DMS79 (cell line): ENCODE results near the gene DMRTB1.

Source experiments
- DNase-seq: peaks from one replicate; lab custom pipeline; 2025; lab: John Stamatoyannopoulos, UW

DMRTB1 gene

DNA sequence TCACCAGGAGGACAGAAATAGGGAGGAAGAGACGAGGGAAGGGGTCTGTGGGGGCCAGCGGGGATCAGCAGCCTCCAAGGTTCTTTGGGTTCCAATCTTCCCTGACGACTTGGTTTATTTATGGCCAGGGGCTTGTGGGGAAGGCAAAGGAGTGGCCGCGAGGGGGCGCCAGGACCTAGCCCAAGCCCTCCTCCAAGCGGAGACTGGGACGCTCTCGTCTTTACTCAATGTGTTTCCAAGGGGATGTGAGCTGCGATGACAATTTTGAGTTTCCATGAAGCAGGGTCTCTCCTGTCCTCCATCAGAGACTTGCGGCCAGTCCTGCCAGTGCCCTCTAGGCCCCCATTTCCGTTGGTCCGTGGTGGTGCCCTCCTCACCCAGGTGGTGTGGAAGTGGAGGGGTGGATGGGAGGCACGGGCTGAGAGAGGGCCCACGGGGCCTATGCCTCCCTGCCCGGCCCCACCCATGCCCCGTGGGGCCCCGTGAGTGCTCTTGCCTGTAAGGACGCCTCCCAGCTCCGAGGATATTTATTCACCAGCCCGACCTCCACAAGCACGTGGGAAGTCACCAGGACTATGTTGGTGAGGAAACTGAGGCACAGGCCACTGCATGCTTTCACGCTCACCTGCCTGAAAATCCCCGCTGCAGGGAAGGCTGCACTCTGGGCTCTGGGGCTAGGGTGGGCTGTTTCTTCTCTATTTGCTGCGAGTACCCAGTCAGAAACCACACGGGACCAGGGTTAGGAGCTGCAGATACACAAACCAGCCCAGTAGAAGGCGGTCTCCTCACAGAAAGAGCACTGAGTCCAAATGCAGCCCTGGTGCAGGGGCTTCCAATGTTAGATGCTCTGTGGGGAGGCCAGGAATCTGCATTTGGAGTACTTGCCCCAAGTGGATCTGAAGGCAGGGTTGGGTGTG lies 26.5 kb downstream of the DMRTB1 start:
- DNase-seq, result peak; percentile 55

DNA sequence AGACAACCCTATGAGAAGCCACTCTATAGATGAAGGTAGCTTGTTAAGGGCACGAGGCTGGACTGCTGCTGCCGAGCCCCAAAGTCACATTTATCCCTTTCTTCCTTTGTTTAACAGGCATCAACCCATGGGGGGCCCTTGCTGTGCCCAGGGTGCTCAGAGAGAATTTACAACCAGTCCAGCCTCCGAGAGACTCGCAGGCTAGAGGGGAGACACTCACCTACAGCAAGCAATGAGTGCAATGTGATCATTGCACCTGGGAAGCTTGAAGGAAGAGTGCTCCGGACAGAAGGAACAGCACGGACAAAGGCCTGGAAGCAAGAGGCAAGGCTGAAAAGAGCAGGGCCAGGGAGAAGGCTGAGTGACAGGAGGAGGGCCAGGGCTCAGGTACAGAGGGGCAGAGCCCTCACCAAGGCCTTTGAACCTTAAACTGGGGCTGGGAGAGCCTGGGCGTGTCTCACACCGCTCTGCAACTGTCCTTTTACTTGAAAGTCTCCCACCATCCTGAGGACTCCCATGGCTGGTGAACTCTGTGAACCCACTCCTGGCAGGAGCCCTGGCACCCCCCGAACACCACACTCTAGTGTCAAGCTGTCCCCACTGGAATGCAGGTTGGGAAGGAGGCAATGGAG lies 27.3 kb downstream of the DMRTB1 start:
- DNase-seq, result no peak

DNA sequence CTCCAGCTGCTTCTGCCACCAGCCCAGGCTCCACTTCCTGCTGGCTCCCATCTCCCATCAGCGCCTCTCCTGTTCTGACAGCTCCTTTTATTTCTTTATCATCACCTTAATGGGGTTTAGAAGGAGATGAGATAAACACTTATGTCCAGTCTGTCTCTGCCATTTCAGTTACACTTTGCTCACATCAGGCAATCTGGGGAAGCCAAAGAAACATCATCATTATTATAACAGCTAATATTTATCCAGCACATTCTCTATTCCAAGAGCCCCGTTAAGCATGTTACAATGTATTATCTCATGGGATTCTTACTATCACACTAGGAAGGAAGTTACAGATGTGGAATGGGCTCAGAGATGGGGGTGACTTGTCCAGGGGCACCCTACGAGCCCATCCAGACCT lies 31.2 kb downstream of the DMRTB1 start:
- DNase-seq, result no peak

DNA sequence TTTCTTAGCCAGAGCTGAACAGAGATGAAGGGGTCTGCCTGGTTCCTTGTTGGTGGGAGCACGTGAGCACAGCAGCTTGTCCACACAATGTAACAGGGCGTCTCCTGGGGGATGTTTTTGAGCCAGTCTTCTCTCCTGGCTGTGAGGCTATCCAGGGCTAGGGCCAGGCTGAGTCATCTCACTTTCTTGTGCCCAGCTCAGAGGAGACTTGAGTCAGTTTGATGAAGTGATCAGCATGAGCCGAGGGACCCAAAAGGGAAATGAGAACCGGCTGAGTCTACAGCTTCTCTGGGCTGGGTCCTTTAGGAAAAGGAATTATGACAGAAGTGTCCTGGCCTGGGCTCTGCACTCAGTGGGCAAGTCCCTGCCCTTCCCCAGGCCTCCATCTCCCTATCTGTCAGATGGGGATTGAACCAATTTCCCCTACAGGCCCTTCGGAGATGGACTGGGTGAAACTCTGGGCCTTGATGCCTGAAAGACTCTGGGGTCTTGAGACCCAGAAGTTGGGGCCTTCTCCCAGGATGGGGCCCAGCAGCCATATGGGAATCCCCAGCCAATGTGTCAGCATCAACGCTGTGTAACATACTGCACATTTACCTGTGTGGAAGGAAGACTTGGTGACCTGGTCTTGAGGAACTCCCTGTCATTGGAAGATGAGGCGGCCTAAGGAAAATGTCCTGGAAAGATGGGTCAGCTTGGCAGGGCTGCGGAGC lies 36.6 kb downstream of the DMRTB1 start:
- no peak for DNase-seq

DNA sequence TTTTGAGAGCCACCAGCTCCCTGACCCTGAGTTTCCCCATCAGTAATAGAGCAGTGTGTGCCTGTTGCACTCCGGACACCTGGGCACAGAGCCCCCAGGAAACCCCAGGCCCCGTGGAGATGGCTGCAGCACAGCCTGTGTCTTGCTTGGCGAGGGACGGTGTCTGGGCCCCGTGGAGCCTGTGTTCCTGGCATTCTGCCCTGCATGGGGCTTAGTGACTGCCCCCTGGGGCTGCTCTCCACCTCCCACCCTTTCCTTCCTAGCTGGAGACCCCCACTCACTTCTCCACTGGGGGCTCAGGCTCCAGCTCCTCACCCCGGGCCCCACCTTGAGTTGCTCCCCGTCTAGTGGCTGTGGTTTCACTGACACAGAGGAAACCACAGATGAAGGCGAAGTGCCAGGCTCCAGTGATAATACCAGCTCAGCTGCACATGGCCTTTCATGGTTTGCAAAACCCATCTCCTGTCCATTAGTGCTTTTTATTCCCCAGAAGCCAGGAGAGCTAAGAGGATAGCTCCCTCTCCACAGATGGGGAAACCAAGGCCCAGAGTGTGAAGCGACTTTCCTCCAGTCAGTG lies 39.4 kb downstream of the DMRTB1 start:
- no peak for DNase-seq

DNA sequence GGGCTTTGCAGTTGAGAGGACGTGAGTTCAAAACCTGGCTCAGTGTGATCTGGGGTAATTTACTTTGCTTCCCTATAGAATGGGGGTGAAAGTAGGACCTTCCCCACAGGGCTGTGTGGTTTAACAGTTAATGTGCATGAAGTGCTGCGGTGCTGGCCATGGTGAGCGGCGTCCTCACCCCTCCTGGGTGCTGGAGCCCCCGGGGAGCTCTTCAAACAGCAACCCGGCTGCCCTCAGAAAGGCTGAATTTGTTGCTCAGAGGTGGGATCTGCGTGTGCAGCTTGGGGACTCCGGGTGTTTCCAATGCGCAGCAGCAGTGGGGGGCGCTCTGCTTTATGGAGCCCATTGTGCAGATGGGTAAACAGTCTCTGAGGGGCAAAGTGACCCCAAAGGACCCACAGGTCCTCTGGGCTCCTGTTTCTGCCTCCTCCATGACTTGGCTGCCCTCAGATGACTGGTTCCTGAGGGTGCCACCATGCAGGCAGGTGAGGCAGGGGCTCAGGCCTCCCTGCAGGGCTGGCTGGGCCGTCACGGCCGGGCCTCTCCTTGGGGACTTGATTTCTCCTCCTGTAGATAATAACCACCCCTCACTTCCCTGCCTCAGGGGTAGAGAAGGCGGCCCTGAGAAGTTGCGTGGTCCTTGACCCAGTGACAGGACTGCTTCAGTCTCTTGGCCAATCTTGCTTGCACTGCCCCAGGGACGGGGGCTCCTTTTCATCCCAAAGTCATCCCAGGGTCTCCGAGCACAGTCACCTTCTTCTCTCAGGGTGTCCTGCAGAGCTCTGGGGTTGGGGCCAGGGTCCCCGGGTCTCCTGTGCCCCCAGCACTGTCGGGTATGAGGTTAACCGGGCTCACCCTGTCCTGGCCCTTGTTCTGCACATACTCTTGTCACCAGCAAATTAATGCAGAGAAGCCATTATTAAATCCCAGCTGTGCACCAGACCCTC lies 40.3 kb downstream of the DMRTB1 start:
- no peak for DNase-seq

DNA sequence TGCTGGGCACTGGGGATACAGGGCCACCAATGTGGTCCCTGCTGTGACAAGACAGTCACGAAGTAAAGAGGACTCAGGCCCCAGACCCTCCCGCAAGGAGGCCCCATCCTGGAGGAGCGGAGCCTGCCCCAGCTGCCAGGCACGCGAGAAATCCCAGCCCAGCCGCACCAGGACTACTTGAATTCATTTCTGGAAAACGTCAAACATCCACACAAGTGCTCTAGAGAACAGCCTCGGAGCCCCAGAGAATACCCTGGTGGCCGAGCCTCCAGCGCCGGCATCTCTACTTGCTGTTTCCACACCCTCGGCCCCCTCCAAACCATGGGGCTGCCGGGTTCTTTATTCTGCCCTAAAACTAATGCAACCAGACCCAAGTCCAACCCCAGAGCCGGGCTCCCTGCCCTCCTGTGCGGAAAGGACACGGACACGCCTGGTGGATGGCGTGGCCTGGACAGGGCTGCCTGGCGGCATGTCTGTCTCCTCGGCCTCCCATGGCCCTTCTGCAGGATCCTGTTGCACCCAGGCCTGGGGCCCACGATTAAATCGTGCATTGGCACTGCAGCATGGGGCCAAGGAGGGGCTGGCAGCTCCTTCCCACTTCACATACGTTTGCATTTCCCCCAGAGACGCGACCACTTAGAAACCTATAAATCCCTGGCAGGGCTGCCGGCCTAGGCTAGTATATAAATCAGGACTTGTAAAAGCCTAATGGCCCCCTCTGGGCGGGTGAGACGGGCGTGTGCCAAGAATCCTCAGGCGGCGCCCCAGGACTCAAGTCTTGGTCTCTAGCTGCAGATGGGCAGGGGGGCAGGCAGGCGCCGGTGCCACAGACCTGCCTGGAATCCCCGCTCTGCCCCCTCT lies 41.2 kb downstream of the DMRTB1 start:
- peak; percentile 68 for DNase-seq

DNA sequence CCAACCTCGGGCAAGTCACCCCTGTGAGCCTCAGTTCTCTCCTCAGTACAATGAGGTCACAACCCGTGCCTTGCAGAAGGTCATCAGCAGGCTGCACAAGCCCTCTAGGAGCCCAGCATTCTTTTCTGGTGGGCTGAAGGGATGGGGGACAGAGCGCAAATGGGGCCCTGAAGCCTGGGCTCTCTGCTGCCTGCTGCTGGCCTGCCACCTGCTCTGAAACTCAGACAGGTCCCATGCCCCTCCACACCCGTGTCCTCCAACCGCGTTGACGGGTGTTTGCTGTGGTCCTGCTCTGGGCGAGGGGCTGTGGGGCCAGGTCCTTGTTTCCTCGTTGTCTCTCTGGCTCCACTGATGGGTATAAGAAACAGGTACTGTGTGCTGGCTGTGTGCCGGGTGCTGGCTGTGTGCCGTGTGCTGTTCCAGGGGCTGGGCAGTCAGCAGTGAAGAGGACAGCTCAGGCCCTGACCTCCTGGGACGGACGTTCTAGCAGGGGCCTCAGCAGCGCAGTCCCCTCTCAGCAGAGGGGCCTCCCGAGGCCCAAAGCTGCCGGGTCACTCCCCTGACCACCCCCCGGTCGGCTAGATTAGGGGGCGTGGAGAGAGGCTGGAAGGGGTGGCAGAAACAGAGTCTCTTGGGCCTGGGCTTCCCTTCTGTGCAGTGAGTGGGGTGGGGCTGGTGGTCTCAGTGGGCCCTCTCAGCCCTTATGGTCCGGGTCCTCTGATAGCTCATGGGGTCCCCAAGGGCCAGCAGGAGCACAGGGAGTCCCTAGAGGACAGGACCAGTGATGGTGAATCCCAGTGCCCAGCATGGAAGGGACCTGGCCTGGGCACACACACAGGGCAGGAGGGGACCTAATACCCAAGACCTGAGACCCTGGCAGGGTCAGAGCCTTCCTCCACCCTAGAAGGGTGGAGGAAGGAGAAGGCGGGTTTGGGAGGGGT lies 42.1 kb downstream of the DMRTB1 start:
- no peak for DNase-seq

DNA sequence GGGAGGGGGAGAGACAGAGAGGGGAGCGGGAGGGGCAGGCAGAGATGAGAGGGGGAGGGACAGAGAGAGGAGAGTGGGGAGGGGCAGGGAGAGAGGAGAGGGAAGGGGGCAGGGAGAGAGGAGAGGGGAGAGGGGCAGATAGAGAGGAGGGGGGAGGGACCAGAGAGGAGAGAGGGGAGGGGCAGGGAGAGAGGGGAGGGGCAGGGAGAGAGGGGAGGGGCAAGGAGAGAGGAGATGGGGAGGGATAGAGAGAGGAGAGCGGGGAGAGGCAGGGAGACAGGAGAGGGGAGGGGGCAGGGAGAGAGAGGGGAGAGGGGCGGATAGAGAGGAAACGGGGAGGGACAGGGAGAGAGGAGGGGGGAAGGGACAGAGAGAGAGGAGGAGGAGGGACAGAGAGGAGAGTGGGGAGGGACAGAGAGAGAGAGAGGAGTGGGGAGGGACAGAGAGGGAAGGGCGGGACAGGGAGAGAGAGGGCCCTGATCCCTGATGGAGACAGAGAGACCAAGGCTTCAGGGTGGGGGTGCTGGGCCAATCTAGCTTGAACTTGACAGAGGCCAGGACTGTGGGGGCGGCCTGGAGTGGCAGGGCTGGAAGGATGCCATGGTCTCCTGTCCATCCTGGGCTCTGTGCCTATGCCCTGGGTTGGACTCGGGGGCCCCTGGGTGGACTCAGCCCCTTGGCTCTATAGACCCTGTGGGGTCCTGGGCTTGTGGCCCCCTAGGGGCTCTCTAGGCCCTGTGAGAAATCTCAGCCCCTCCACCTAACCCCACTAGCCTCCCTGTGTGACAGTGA lies 43.6 kb downstream of the DMRTB1 start:
- DNase-seq, result peak; percentile 39

DNA sequence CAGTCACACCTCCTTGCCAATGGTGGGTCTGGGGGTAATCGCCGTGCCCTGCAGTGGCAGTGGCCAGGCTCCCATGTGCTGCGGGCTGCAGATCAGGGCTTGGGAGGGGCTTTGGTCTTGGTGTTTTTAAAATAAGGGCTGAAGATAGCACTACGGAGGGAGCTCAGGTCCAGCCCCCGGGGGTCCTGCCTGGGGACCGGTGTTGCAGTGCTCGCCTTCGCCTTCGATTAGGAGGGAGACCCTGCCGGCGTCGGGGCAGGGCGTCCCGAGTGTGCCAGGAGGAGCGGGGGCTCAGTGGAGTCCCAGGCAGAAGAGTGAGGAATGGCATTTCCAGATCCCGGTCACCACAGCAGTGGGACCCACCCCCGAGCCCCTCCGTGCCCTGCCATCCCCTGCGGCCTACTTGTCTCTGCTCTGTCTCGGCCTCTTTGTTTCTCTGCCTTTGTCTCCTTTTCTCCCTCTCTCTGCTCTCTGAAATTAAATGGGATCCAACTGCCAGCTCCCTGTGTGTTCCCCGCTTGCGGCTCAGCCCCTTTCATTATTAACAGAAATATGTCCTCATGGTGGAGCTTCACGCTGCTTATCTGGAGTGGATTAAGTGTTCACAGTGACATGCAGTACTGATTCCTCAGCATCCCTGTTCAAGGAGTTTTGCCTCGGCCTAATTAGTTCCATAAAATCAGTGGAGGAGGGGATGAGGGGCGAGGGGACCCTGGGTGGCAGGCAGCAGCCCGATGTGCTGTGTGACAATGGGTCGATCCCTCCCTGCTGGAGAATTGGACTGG lies 44.4 kb downstream of the DMRTB1 start:
- DNase-seq, result peak; percentile 7

DNA sequence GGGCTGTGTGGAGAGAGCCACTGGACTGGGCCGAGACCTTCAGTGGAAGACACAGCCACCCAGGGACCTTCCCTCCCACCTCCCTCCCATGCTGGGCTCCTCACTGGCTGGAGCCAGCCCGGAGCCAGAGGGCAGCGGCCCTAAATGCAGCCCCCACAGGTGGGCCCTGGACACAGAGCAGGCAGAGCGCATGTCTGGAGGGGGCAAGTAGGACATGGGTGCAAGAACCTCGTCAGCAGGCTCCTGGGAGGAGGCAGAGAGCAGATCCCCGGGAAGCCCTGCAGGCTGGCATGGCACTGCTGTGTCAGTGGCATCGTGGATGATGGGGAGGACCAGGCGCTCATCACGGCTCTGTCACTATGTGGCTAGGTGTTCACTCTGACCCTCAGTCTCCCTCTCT lies 45.7 kb downstream of the DMRTB1 start:
- DNase-seq, result no peak

DNA sequence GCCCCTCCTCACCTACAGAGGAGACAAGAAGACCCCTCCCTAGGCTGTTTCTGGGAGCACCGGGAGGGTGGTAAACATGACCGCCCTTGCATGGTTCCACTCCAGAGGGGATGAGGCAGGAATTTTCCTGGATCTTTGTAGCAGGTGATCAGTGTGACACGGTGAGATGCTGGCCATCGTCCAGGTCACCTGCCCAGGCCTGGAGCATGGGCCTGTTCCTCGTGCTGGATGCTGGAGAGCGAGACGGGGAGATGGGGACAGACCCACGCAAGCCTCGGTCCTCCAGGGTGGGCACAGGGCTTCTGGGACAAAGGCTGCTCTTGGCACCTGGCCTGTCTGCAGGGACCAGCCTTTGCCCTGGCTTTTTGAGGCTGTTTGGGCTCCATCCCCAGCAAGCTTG lies 46.2 kb downstream of the DMRTB1 start:
- DNase-seq, result no peak

DNA sequence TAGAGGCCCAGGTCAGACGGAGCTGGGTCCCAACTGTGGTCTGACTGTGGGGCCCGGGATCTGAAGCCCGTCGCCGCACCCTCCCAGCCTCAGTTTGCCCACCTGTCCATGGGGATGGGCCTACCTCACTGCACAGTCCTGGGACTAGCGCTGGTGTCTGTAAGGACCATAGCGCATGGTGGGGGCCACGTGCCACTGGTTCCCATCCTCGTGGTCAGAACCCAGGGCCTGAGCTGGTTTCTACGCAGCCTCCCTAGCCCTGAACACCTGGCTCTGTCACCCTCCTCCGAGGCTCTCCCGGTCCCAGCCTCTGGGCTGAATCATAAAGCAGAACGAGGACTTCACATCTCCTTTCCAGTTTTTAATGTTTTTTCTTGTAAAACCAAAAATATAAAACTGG lies 46.7 kb downstream of the DMRTB1 start:
- no peak for DNase-seq

DNA sequence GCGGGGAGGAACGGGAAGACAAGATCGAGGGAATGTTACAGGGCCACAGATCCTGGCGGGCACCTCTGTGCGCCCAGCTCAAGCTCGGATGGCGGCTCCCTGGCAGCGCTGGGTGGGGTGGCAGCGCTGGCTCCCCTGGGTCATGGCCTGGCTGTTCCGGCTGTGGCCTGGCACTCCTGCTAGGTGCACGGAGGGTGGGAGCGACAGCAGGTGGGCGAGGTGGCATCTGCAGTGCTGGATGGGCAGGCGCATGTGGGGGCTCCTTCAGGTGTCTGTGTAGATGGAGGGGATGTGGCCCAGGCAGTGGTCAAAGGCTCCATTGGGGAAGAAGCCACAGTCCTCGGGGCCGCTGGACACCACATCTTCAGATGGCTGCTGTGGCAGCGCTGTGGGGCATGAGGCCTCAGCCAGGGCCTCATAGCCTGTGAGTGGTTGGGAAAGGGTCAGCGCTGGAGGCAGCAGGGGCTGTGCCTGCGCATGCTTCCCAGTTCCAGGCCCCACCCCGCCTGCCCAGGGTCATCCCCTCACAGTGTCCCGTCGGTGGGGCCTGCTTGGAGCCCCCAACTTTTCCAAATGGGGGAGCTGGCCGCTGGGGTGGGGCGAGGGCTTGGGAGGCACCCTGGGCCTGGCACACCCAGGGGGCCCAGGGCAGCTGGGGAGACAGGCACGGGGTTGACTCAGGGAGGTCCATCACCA lies 47.3 kb downstream of the DMRTB1 start:
- DNase-seq, result no peak

DNA sequence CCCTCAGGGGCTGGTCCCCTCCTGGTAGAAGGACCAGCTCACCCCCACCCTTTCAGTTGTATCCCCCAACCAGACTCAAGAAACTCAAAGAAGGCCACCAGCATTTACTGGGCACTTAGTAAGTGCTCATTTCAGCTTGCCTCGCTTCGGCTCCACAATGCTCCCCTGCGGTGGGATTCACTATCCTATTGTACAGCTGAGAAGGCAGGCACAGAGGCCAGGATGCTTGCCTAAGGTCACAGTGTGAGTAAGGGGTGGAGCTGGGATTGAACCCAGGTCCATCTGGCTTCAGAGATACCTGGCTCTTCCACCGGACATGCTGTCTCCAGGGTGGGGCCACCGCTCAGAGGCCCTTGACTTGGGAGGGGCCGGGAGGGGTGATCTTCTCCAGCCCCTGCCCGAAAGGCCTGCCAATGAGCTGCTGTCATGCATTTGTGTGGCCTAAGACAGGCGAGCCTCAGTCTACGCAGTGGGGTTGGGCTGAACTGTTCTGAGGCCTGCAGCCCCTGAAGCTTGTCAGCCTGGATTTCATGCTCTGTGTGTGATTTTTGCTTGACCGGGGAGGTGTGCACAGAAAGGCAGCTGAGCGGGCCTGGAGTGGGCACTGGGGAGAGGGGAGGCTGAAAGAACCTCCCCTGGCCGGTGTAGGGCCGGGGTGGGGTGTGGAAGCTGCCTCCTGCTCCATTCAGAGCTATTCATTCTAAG lies 48.1 kb downstream of the DMRTB1 start:
- no peak for DNase-seq
